OCI-LY3 (cell line): Measurements from ENCODE around the gene CRISP1.

Source experiments
- H2AFZ ChIP-seq: fragments of 200-600, 300-600 bp; shearing (Covaris generic); 2 replicates; pipeline ENCODE4 v1.6.0; 2014; ENCODE audit warnings: antibody characterized with exemption, low read depth, low read length
- H3K27ac ChIP-seq: fragments of 200-600, 300-600 bp; sonication (generic); 2 replicates; pipeline ENCODE4 v1.5.1; 2014; ENCODE audit warnings: mild to moderate bottlenecking, low read length, moderate library complexity, mixed read lengths
- H3K27me3 ChIP-seq: fragments of 200-600, 300-600 bp; sonication (generic); 2 replicates; pipeline ENCODE4 v1.6.1; 2014; ENCODE audit warnings: low read depth, low read length, mixed read lengths
- H3K36me3 ChIP-seq: fragments of 200-600, 300-600 bp; sonication (generic); replicated peaks from 2 replicates; pipeline ENCODE3; 2014; ENCODE audit warnings: low read depth, low read length, mixed read lengths
- H3K4me1 ChIP-seq: fragments of 300-600, 200-600 bp; sonication (generic); 2 replicates; pipeline ENCODE4 v1.6.1; 2014; ENCODE audit warnings: low read length, mixed read lengths
- H3K4me2 ChIP-seq: fragments of 200-600, 300-600 bp; sonication (generic); 2 replicates; pipeline ENCODE4 v1.6.1; 2014; ENCODE audit warnings: low read length, mixed read lengths
- H3K4me3 ChIP-seq: fragments of 300-600, 200-600 bp; sonication (generic); 2 replicates; pipeline ENCODE4 v1.5.1; 2014; ENCODE audit warnings: antibody characterized with exemption, mild to moderate bottlenecking, low read length, moderate library complexity
- H3K79me2 ChIP-seq: fragments of 300-600, 200-600 bp; shearing (Covaris generic); 2 replicates; pipeline ENCODE4 v1.6.1; 2014; ENCODE audit warnings: mild to moderate bottlenecking, low read length, mixed read lengths
- H3K9ac ChIP-seq: fragments of 300-600, 200-600 bp; shearing (Covaris generic); 2 replicates; pipeline ENCODE4 v1.6.0; 2014; ENCODE audit warnings: mild to moderate bottlenecking, low read length, moderate library complexity
- H3K9me3 ChIP-seq: fragments of 200-600, 300-600 bp; shearing (Covaris generic); 2 replicates; pipeline ENCODE4 v1.6.1; 2014; ENCODE audit warnings: low read length, mixed read lengths; ENCODE audit not compliant: insufficient read depth
- H4K20me1 ChIP-seq: fragments of 200-600, 300-600 bp; sonication (generic); 2 replicates; pipeline ENCODE4 v1.6.1; 2016; ENCODE audit warnings: low read length, mixed read lengths; ENCODE audit not compliant: insufficient read depth
- EZH2phosphoT487 ChIP-seq: fragments of 200-600 bp; shearing (Covaris generic); IDR thresholded peaks from 2 replicates; pipeline ENCODE4 v1.6.1; 2018; ENCODE audit warnings: antibody characterized with exemption, mixed run types, low read depth
- TF ChIP-seq, protein P1 (sequence below): fragments of 200-600, 300-600 bp; sonication (generic); IDR thresholded peaks from 2 replicates; pipeline ENCODE4 v1.5.1; 2014; ENCODE audit warnings: antibody characterized with exemption, low read length, low read depth

Gene CRISP1

DNA sequence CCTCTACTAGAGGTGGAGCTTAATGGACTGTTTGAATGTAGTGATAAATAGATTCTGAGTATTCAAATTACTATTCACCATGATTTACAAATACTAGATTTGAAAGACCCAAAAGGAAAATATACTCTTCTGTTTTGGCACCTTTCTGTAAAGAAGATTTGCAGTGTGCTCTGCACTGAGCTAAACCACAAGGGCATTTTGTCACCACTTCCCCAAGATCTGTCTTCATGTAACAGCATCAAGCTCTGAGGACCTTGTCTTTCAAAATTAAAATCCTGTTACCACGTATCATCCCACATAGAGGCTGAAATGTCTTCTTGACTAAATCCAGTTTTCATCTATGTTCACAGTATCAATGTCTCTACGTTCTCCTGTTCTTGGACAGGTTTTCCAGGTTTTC is 76.0 kb downstream of the CRISP1 start:
- H3K27ac ChIP-seq, result no peak overlapping the region
- no peaks in the 10 kb centered on the region for H3K79me2 ChIP-seq
- H2AFZ ChIP-seq, result no peak overlapping the region
- H3K4me1 ChIP-seq, result no peaks in the 10 kb centered on the region
- no peak for TF ChIP-seq EZH2phosphoT487
- TF ChIP-seq, protein P1, sequence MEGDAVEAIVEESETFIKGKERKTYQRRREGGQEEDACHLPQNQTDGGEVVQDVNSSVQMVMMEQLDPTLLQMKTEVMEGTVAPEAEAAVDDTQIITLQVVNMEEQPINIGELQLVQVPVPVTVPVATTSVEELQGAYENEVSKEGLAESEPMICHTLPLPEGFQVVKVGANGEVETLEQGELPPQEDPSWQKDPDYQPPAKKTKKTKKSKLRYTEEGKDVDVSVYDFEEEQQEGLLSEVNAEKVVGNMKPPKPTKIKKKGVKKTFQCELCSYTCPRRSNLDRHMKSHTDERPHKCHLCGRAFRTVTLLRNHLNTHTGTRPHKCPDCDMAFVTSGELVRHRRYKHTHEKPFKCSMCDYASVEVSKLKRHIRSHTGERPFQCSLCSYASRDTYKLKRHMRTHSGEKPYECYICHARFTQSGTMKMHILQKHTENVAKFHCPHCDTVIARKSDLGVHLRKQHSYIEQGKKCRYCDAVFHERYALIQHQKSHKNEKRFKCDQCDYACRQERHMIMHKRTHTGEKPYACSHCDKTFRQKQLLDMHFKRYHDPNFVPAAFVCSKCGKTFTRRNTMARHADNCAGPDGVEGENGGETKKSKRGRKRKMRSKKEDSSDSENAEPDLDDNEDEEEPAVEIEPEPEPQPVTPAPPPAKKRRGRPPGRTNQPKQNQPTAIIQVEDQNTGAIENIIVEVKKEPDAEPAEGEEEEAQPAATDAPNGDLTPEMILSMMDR, result no peak
- H3K9me3 ChIP-seq, result no peaks in the 10 kb centered on the region
- no peaks in the 10 kb centered on the region for H3K36me3 ChIP-seq
- H3K9ac ChIP-seq, result no peak overlapping the region
- no peaks in the 10 kb centered on the region for H3K27me3 ChIP-seq
- no peak overlapping the region for H3K4me3 ChIP-seq
- no peak overlapping the region for H3K4me2 ChIP-seq
- no peaks in the 10 kb centered on the region for H4K20me1 ChIP-seq

DNA sequence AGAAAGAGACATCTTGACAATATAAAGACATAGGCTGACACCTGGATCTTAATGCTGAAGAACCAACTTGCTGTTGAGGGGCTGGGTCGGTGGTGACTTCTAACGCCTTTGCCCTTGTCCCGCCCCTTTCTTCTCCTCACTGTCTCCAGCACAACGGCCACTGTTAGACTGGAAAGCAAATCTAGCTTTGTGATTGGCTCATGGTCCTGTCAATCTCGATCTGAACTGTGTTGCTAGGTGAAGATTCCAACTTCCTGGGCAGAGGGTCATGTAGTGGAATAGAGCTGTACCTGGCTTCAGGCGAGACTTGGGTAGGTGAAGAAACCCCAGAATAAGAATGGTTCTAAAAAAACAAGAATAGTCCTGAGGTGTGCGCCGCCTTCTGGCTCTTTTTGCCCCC is 79.2 kb downstream of the CRISP1 start, which contains the start of gene PGK2:
TSS of gene PGK2 (minus strand) at position 110 of the 400 bp plus-strand sequence. CDS start at position 12, 98 bp downstream.
- no peaks in the 10 kb centered on the region for H4K20me1 ChIP-seq
- H3K4me3 ChIP-seq, result no peak within 1 kb of the TSS
- H3K9me3 ChIP-seq, result no peaks in the 10 kb centered on the region
- H3K4me1 ChIP-seq, result no peaks in the 10 kb centered on the region
- H3K4me2 ChIP-seq, result no peak within 1 kb of the TSS
- TF ChIP-seq, protein P1, result no peak
- TF ChIP-seq EZH2phosphoT487, result no peak
- H3K79me2 ChIP-seq, result no peaks in the 10 kb centered on the region
- no peaks in the 10 kb centered on the region for H3K36me3 ChIP-seq
- no peak within 1 kb of the TSS for H2AFZ ChIP-seq
- H3K27ac ChIP-seq, result no peak within 1 kb of the TSS
- H3K27me3 ChIP-seq, result no peaks in the 10 kb centered on the region
- no peak within 1 kb of the TSS for H3K9ac ChIP-seq

DNA sequence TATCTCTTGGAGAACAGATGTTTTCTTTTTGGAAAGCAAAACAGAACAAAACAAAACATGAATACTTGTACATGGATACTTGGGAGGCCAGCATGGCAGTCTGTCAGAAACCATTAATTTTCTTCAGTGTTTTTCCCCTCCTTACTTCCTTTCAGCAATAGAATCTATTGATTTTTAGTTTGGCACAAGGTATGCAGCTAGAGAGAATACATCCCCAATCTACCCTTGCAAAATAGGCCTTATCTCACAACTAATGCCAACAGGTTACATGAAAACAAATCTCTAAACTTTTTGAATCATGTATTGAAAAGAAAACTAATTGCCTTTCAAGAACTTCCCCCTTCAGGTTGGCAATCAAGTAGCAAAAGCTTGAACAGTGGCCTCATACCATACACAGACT is 82.1 kb downstream of the CRISP1 start:
- Histone ChIP-seq H3K79me2 (no peaks in the 10 kb centered on the region), H3K4me2 (no peak overlapping the region), H3K36me3 (no peaks in the 10 kb centered on the region), H4K20me1 (no peaks in the 10 kb centered on the region), H3K4me3 (no peak overlapping the region), H3K27me3 (no peaks in the 10 kb centered on the region), H3K4me1 (no peaks in the 10 kb centered on the region), H3K27ac (no peak overlapping the region), H2AFZ (no peak overlapping the region), H3K9me3 (no peaks in the 10 kb centered on the region), H3K9ac (no peak overlapping the region)
- TF ChIP-seq EZH2phosphoT487, result no peak
- TF ChIP-seq, protein P1, result no peak
